COR-L47 (cell line): ENCODE results near the gene SLC12A8.
A peak's percentile ranks its signal among the peaks of the same experiment; 100 is the strongest.

ENCODE experiments used
- DNase-seq: peaks from one replicate; lab custom pipeline; 2025; lab: John Stamatoyannopoulos, UW

The SLC12A8 gene

GRCh38 chr3:125052624-125053303, 159.8 kb downstream of the SLC12A8 start:
- no peak for DNase-seq

- no peak for DNase-seq
Observed at GRCh38 chr3:125051715-125052581, 160.6 kb downstream of the SLC12A8 start.

GRCh38 chr3:125051205-125051604, 161.3 kb downstream of the SLC12A8 start:
- no peak for DNase-seq

GRCh38 chr3:125050488-125051090, 162.0 kb downstream of the SLC12A8 start:
- DNase-seq, result no peak

- DNase-seq, result no peak
Observed at GRCh38 chr3:125048282-125048681, 164.3 kb downstream of the SLC12A8 start.

GRCh38 chr3:125045965-125046364, 166.6 kb downstream of the SLC12A8 start:
- no peak for DNase-seq

- DNase-seq, result no peak
Observed at GRCh38 chr3:125045194-125045593, 167.4 kb downstream of the SLC12A8 start.

- DNase-seq, result no peak
Observed at GRCh38 chr3:125043599-125044151, 168.9 kb downstream of the SLC12A8 start.

GRCh38 chr3:125042725-125043406, 169.7 kb downstream of the SLC12A8 start:
- DNase-seq, result no peak

GRCh38 chr3:125039131-125040100, 173.1 kb downstream of the SLC12A8 start:
- DNase-seq, result peak; percentile 32

GRCh38 chr3:125037498-125038150, 174.9 kb downstream of the SLC12A8 start:
- DNase-seq, result no peak

GRCh38 chr3:125035217-125035616, 177.3 kb downstream of the SLC12A8 start:
- DNase-seq, result no peak

- DNase-seq, result no peak
Observed at GRCh38 chr3:125033616-125034015, 178.9 kb downstream of the SLC12A8 start.

- DNase-seq, result no peak
Observed at GRCh38 chr3:125033135-125033534, 179.4 kb downstream of the SLC12A8 start.

- no peak for DNase-seq
Observed at GRCh38 chr3:125032683-125033082, 179.9 kb downstream of the SLC12A8 start.
